Measurements from ENCODE around the gene MESD. TPM values are rescaled to one million over a fixed set of nuclear protein-coding genes. Genes with fewer than 3 reads are reported as not detected.
A peak's percentile ranks its signal among the peaks of the same experiment; 100 is the strongest.
"Not testable (repeated sequence)": the region's sequence is repeated elsewhere in the genome, so short reads cannot be mapped to it uniquely, and the experiment has no call there.

Gene MESD
- polyA plus RNA-seq, 12 donors: 18.6 to 29.2 (median 22.1) TPM; not detected in 1

DNA sequence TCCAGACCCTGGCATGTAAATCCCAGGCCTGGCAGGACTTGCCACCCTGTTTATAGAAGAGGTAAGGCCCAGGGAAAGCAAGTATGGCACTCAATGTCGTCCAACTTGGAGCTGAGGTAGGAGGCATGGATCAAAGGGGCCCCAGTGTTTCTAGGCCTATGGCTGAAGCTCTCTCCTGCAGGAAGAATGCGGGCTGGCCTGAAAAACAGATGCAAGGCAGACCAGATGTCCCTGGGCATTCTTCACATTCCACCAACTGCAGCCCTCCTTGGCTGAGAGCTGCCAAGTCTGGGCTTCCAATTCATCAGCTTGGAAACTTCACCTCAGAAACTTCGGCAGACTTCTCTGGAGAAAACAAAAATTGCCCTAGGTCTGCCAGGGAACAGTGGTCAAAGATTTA, 22.2 kb downstream of the MESD start:
- DNase-seq: no peak

GRCh38 chr15:80966431-80967197, 23.0 kb downstream of the MESD start:
- DNase-seq: no peak

DNA sequence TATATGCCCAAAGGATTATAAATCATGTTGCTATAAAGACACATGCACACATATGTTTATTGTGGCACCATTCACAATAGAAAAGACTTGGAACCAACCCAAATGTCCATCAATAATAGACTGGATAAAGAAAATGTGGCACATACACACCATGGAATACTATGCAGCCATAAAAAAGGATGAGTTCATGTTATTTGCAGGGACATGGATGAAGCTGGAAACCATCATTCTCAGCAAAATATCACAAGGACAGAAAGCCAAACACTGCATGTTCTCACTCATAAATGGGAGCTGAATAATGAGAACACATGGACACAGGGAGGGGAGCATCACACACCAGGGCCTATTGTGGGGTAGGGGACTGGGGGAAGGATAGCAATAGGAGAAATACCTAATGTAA, 24.2 kb downstream of the MESD start:
- DNase-seq: not testable (repeated sequence)

DNA sequence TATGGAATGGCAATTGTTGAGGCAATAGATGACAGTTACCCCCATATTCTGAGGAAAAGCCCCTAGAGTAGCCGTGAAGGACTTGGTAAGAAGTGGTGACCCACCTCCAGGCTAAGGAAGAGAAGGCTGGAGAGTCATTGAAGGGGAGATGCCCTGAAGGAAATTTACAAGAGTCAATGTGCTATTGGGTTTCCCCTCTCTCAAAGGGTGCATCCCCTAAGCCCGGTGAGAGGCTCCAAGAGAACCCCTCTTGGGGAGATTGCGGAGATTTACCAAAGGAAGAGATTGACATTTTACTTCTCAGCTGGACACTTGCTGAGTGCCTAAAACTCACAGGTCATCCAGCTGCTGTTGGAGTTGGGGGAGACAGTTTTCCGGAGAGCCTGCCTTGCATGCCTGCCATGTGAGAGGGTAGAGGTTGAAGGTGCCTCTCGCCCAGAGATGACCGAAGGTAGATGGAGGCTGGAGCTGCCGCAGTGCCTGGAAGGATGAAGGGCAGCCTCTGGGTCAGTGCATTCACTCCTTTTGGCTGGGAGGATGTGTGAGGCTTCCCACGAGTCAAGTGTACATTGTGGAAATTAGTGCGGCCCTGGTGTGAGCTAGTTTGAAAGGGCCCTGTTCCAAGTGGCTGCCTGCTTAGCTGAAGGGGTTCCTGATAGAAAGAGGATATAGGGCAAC, 30.7 kb downstream of the MESD start:
- no peak for DNase-seq

DNA sequence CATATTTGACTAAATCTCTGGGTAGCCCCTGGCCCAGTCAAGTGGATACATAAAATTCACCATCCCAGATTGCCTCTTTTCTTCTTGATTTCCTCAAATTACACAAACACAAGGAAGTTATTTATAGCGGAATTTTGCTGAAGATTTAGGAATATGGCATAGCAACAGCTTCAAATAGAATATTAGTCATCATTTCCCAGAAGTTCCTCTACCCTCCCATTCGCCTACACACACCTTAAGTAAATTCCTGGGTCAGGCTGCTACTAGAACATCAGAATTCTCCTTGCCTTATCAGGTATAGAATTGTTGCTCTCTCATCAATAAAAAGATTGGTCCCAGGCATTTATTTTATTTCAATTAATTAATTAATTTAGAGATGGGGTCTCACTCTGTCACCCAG, 31.6 kb downstream of the MESD start:
- DNase-seq: no peak

- no peak for DNase-seq
Observed at GRCh38 chr15:80957556-80957955, 32.1 kb downstream of the MESD start.

- not testable (repeated sequence) for DNase-seq
Observed at GRCh38 chr15:80955571-80956452, 33.8 kb downstream of the MESD start.

DNA sequence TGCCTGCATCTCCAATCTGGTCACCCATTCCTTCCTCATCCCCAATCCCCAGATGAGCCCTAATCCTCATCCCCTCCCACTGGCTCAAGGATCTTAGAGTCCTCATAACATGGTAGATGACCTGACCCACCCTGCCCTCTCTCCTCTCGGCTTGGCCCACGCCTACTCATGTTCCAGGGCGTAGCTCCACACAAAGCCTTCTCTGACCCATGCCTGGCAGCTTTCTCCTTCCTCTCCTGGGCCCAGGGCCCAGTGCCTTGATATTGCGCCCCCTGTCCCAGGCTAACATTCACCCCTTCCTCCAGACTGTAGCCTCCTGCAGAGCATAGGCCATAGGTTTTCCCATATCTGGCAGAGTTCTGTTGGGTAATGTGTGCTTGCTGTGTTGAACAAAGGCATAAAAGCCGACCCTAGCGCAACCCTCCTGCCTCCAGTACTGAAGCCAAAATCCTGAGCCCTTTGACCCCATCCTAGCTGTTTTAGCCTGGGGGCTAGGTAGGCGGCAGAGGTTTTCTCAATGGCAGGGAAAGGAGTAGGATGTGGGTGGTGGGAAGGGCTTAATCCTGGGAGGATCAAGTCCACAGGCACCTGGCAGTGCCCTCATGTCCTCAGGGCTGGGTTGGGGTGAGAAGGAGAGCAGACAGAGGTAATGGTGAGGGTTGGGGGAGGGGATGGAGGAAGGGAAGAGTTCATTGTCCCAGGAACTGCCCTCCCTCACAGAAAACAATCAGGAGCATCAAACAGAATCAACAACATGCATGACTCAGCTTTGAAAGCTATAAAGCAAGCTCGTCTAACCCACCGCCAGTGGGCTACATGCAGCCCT, 35.5 kb downstream of the MESD start:
- DNase-seq: no peak

DNA sequence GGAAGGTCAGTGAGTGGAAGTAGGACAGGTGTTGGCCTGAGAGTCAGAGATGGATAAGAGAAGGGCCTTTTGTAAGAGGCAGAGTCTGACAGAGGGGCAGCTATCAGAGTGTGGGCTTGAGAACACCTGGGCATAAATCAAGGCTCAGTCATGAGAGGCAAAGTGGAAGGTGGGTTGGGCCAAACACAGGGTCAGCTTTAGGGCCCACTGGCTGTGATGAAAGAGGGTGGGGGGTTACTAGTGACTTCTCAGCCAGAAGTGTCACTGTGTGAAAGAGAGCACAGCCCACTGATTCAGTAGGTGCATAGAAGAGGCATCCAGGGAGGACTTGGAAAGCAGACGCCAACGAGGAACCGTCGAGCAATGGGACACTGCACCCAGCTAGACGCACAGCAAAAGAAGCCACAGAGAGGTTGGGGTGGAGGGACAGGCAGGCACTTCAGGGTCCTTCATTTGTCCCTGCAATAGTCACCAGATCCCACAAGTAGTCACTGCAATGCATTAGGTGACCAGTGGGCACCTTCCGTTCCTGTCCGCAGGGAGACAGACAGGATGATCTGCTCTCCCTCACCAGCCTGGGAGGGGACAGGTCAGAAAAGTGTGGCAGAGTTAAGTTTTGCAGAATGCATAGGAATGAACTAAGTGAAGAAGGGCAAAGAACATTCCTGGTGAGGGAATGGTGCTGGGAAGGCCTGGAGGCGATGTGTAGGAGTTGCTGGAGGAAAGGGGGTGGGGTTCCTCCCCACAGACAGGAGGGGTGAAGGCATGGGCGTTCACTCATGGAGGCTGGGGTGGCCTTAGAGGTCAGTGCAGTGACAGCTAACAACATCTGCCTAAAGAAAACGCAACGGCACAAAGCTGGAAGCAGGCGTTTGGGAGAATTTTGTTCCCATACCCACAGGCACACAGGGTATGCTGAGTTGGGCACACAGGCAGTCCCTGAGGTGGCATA, 36.3 kb downstream of the MESD start:
- DNase-seq: no peak

GRCh38 chr15:80951941-80952340, 37.7 kb downstream of the MESD start:
- DNase-seq: no peak

DNA sequence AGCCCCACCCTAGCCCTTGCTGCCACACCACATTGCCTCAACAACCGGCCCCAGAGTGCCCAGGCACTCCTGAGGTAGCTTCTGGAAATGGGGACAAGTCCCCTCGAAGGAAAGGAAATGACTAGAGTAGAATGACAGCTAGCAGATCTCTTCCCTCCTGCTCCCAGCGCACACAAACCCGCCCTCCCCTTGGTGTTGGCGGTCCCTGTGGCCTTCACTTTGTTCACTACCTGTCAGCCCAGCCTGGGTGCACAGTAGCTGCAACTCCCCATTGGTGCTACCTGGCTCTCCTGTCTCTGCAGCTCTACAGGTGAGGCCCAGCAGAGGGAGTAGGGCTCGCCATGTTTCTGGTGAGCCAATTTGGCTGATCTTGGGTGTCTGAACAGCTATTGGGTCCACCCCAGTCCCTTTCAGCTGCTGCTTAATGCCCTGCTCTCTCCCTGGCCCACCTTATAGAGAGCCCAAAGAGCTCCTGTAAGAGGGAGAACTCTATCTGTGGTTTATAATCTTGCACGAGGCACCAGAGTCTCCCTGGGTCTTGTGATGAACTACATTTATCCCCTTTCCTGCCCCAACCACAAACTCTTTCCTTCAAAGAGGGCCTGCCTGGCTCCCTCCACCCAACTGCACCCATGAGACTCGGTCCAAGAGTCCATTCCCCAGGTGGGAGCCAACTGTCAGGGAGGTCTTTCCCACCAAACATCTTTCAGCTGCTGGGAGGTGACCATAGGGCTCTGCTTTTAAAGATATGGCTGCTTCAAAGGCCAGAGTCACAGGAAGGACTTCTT, 39.1 kb downstream of the MESD start:
- no peak for DNase-seq

- no peak for DNase-seq
Observed at GRCh38 chr15:80949756-80950155, 39.9 kb downstream of the MESD start.

DNA sequence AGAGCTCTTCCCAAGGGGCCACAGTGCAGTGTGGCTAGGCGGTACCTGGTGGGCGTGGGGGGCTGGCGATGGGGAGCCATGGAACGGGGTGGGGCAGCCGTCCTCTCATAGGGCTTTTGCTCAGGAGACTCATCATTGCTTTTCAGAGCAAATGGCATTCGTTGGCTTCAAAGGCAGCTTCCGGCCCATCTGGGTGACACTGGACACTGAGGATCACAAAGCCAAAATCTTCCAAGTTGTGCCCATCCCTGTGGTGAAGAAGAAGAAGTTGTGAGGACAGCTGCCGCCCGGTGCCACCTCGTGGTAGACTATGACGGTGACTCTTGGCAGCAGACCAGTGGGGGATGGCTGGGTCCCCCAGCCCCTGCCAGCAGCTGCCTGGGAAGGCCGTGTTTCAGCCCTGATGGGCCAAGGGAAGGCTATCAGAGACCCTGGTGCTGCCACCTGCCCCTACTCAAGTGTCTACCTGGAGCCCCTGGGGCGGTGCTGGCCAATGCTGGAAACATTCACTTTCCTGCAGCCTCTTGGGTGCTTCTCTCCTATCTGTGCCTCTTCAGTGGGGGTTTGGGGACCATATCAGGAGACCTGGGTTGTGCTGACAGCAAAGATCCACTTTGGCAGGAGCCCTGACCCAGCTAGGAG, 40.8 kb downstream of the MESD start:
- no peak for DNase-seq

GRCh38 chr15:80946576-80946975, 43.0 kb downstream of the MESD start:
- DNase-seq: no peak

- DNase-seq: no peak
Observed at GRCh38 chr15:80945605-80946004, 44.0 kb downstream of the MESD start.

DNA sequence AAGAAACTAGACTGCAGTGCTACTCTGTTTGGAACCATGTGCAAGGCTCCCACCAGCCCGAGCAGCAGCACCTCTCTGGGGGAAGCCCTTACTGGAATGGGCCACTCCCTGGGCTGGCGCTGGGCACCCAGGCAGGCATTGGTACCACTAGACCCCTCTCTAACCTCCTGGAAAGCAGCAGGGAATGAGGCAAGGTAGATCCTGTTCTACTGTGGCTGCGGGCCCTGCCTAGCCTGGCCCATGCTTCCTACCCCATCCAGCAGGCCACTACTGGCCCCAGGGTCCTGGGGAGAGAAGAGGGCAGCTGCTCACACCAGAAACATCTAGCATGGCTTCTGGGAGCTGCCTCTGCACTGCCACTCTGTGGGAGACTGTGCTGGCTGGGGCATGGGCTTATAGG, 44.8 kb downstream of the MESD start:
- DNase-seq: no peak

DNA sequence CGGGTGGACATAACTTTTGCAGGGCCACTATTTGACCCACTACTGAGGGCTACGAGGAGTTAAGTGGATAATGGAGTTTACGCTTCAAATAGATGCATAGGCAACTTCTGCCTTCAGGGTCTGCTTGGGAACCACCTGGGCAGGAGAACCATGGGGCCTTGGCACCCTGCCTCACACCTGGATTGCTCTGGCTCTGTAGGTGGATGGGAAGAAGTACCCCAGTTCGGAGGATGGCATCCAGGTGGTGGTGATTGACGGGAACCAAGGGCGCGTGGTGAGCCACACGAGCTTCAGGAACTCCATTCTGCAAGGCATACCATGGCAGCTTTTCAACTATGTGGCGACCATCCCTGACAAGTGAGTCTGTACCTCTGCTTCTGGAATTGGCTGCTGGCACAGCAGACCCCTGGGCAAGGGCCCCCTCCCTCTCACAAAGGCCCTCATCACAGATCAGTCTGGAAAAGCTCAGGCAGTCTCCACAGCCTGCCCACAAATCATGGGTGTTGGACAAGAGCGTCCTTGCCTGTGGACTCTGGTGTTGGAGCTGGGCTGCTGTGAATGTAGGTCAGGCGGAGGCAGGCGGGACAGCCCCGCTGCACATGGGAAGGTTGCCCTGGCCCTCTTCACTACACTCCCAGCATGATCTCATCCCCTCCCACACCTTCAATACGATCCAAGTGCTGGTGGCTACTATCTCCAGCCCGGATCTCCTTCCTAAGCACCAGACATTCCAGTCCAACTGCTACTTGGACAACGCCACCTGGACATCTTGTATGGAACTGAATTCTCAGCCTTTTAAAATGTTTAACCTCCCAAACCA, 46.7 kb downstream of the MESD start:
- peak; percentile 70 for DNase-seq

- no peak for DNase-seq
Observed at GRCh38 chr15:80942266-80942665, 47.4 kb downstream of the MESD start.

Measured in muscle of arm (tissue), 12 donors.